Activated B cell treated with CpG ODN at 0.5 μM for 24 hours (primary cell): ENCODE data around the gene FHIP2A. TPM values are rescaled to one million over a fixed set of nuclear protein-coding genes. Genes with fewer than 3 reads are reported as not detected.
"Not testable (repeated sequence)": the region's sequence is repeated elsewhere in the genome, so short reads cannot be mapped to it uniquely, and the experiment has no call there.

Source experiments
- ATAC-seq: fragments of 200-7000 bp; cut with Tn5 transposase; one replicate; pipeline ENCODE4 v1.10.0; 2021; ENCODE audit warnings: low read depth, mild to moderate bottlenecking, moderate library complexity
- CTCF ChIA-PET: fragments of 350-600 bp; sonication (Branson Sonifier 250); formaldehyde crosslinking; loops from one replicate; lab custom pipeline; 2021; ENCODE audit warnings: antibody characterized with exemption; lab: Charles Lee
- POLR2A ChIA-PET: fragments of 350-600 bp; sonication (Branson Sonifier 250); formaldehyde crosslinking; loops from one replicate; lab custom pipeline; 2021; ENCODE audit warnings: antibody characterized with exemption; lab: Charles Lee
- DNase-seq: peaks from one replicate; pipeline ENCODE4 v3.0.0; 2022
- H3K27ac Mint-ChIP-seq: one replicate; pipeline ENCODE4 v1.8.0; 2020; ENCODE audit warnings: mixed read lengths
- H3K27me3 Mint-ChIP-seq: one replicate; pipeline ENCODE4 v1.8.0; 2021; ENCODE audit warnings: mixed read lengths
- H3K36me3 Mint-ChIP-seq: one replicate; pipeline ENCODE4 v1.8.0; 2021; ENCODE audit warnings: low read depth, mixed read lengths
- H3K4me1 Mint-ChIP-seq: one replicate; pipeline ENCODE4 v1.8.0; 2021; ENCODE audit warnings: mixed read lengths
- H3K4me3 Mint-ChIP-seq: one replicate; pipeline ENCODE4 v1.8.0; 2020; ENCODE audit warnings: mild to moderate bottlenecking, mixed read lengths
- H3K9me3 Mint-ChIP-seq: one replicate; pipeline ENCODE4 v1.8.0; 2020; ENCODE audit warnings: mixed read lengths
- intact Hi-C: fragments of 100-400 bp; cut with micrococcal nuclease; formaldehyde crosslinking; loops from one replicate; pipeline ENCODE4 v1.15.1; 2024
- total RNA-seq: library from RNA; stranded (reverse); gene quantifications from 2 replicates; pipeline ENCODE4 v1.2.3, GENCODE V29; 2022
- TF ChIP-seq, protein P1 (sequence below): fragments of 200-600 bp; IDR thresholded peaks from one replicate; pipeline ENCODE4 v1.8.0; 2022; ENCODE audit warnings: antibody characterized with exemption, mild to moderate bottlenecking

Gene FHIP2A, protein sequence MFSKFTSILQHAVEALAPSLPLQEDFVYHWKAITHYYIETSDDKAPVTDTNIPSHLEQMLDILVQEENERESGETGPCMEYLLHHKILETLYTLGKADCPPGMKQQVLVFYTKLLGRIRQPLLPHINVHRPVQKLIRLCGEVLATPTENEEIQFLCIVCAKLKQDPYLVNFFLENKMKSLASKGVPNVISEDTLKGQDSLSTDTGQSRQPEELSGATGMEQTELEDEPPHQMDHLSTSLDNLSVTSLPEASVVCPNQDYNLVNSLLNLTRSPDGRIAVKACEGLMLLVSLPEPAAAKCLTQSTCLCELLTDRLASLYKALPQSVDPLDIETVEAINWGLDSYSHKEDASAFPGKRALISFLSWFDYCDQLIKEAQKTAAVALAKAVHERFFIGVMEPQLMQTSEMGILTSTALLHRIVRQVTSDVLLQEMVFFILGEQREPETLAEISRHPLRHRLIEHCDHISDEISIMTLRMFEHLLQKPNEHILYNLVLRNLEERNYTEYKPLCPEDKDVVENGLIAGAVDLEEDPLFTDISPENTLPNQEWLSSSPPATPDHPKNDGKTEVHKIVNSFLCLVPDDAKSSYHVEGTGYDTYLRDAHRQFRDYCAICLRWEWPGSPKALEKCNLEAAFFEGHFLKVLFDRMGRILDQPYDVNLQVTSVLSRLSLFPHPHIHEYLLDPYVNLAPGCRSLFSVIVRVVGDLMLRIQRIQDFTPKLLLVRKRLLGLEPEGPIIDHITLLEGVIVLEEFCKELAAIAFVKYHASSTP
- 16.5 and 20.2 TPM in 2 replicates for total RNA-seq

DNA sequence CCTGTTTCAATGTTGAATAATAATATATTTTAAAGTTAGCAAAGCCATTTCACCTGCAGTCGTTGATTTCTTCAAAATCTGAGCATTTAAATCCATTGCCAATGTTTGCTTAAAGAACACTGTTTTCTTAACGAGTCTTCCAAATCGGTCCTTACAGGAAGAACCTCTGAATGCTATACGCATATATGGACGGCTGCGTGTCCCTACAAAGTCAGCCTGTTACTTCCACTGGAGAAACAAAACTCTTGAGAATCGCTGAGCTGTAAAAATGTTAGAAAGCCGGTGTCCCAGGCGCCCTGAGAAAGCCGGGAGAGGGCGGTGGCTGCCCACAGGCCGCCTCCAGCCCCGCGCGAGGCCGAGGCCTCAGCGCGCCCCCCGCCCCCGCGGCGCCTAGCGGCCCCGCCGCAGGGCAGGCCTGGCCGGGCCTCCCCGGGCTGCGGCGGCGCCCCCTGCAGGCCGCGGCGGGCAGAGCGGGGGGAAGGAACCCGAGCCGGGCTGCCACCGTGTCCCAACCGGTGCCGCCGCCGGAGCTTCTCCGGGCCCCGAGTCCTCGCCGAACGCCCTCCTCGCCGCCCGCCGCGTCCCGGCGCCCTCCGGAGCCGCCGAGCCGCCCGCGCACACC lies at the start of gene FHIP2A:
TSS of gene FHIP2A (plus strand) at position 488 of the 622 bp plus-strand sequence. CDS start 299 bp downstream, outside the sequence.
- peak within 1 kb of the TSS; percentile 91 for H3K4me3 Mint-ChIP-seq
- no peaks in the 10 kb centered on the region for H3K9me3 Mint-ChIP-seq
- POLR2A ChIA-PET: interaction anchor here (0.6 to 1.8 kb wide), 7 partner anchors 9 to 1142 kb away, joined by 3 to 10 read pairs (median 5); partner anchors contain the start of genes CASP7 and TRUB1

DNA sequence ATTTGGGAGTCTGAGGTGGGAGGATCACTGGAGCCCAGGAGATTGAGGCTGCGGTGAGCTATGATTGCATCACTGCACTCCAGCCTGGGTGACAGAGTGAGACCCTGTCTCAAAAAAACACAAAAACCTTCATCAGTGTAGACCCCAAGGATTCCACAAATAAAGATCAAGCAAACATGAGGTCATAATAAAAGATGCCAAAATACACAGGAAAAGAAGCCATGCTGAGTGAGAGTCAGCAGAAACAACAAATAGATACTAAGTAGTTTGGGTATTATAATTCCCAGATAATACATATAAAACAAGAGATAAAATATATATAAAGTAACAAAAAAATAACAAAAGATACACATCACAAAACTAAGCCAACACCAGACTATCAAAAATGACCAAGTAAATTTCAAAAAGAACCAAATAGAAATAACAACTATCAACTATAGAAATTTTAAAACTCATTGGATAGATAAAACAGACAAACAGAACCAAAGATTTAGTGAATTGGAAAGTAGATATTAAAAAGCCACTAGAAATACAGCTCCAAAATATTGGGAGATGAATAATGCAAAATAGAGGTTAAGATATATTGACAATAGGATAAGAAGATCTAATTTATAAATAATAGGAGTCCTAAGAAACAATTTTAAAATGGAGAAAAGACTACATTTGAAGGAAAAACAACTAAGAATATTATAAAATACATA lies 48.9 kb upstream of the FHIP2A start:
- Mint-ChIP-seq H3K27ac (no peak overlapping the region), H3K36me3 (no peaks in the 10 kb centered on the region), H3K4me1 (peaks cover 4% of the 10 kb centered on the region), H3K9me3 (no peaks in the 10 kb centered on the region), H3K27me3 (peaks cover 11% of the 10 kb centered on the region), H3K4me3 (no peak overlapping the region)
- CTCF ChIA-PET: no interaction called here
- no peak for DNase-seq
- POLR2A ChIA-PET: no interaction called here
- TF ChIP-seq, protein P1, sequence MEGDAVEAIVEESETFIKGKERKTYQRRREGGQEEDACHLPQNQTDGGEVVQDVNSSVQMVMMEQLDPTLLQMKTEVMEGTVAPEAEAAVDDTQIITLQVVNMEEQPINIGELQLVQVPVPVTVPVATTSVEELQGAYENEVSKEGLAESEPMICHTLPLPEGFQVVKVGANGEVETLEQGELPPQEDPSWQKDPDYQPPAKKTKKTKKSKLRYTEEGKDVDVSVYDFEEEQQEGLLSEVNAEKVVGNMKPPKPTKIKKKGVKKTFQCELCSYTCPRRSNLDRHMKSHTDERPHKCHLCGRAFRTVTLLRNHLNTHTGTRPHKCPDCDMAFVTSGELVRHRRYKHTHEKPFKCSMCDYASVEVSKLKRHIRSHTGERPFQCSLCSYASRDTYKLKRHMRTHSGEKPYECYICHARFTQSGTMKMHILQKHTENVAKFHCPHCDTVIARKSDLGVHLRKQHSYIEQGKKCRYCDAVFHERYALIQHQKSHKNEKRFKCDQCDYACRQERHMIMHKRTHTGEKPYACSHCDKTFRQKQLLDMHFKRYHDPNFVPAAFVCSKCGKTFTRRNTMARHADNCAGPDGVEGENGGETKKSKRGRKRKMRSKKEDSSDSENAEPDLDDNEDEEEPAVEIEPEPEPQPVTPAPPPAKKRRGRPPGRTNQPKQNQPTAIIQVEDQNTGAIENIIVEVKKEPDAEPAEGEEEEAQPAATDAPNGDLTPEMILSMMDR: no peak
- intact Hi-C loops: no loop called here
- ATAC-seq: no peak

More for the DNA sequence above, at the start of gene FHIP2A:
- peak within 1 kb of the TSS; percentile 90 for H3K27ac Mint-ChIP-seq
- TF ChIP-seq, protein P1: no peak
- CTCF ChIA-PET: interaction anchor here (0.7 to 2.4 kb wide), 18 partner anchors 9 to 517 kb away, joined by 3 to 11 read pairs (median 5); partner anchors contain the start of gene TRUB1
- peaks cover 27% of the 10 kb centered on the region for H3K4me1 Mint-ChIP-seq
- H3K36me3 Mint-ChIP-seq: peaks cover 7% of the 10 kb centered on the region
- peak; percentile 95 for DNase-seq
- intact Hi-C loops: loop anchor here (1.0 to 5.0 kb wide), 8 partner anchors 35 to 1143 kb away; partner anchors contain the start of genes CASP7, CCDC186, DCLRE1A and NHLRC2
- peak; percentile 93 for ATAC-seq
- H3K27me3 Mint-ChIP-seq: no peaks in the 10 kb centered on the region

DNA sequence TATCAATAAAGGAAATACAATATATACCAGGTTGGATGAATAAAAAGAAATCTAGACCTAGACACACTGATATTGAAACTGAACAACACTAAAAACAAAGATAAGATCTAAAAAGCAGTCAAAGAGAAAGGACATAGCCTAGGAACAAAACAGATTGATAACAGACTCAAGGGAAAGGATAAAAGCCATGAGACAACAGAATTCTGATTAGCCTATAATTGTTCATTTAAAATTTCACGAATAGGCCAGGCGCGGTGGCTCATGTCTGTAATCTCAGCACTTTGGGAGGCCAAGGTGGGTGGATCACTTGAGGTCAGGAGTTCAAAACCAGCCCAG lies 48.4 kb upstream of the FHIP2A start:
- Mint-ChIP-seq H3K9me3 (no peaks in the 10 kb centered on the region), H3K4me1 (peaks cover 4% of the 10 kb centered on the region), H3K27ac (no peak overlapping the region), H3K36me3 (no peaks in the 10 kb centered on the region), H3K27me3 (peaks cover 11% of the 10 kb centered on the region), H3K4me3 (no peak overlapping the region)
- TF ChIP-seq, protein P1: no peak
- POLR2A ChIA-PET: no interaction called here
- CTCF ChIA-PET: no interaction called here
- ATAC-seq (no peak), DNase-seq (no peak)
- intact Hi-C loops: no loop called here

DNA sequence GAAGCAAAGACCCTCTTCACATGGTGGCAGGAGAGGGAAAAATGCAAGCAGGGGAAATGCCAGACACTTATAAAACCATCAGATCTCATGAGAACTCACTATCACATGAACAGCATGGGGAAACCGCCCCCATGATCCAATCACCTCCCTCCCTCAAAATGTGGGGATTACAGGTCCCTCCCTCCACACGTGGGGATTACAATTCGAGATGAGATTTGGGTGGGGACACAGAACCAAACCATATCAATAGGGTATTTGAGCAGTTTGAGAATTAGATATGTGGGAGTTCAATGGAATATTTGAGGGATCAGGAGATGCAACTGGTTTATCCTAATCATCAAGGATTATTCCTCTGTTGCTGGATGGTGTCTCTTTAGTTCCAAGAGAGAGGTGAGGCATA lies 46.5 kb upstream of the FHIP2A start:
- H3K27me3 Mint-ChIP-seq, H3K9me3 Mint-ChIP-seq, H3K27ac Mint-ChIP-seq, H3K4me1 Mint-ChIP-seq, CTCF ChIA-PET, POLR2A ChIA-PET, H3K4me3 Mint-ChIP-seq, intact Hi-C loops, H3K36me3 Mint-ChIP-seq, ATAC-seq, DNase-seq: not testable (repeated sequence)

DNA sequence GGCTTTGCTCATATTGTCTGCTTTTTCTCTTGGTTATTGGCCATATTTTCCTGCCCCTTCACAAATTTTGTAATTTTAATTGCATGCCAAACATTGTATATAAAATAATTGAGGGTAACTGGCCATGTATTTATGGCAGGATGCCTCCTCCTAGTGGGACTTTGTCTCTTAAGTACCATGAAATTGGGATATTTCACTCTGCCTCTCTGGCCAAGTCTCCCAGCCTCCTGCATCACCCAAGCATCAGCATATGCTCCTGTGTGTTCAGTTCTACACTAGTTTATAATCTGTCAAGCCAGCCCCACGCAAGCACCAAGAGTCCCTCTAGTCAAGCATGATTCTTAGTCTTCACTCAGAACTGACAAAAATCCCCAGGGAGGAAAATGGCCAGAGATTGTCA lies 44.2 kb upstream of the FHIP2A start:
- intact Hi-C loops: no loop called here
- TF ChIP-seq, protein P1: no peak

More for the DNA sequence above, 44.2 kb upstream of the FHIP2A start:
- no peak for ATAC-seq
- no peaks in the 10 kb centered on the region for H3K9me3 Mint-ChIP-seq
- H3K27me3 Mint-ChIP-seq: no peaks in the 10 kb centered on the region
- DNase-seq: no peak
- ChIA-PET CTCF (no interaction called here), POLR2A (no interaction called here)
- no peaks in the 10 kb centered on the region for H3K36me3 Mint-ChIP-seq
- H3K4me1 Mint-ChIP-seq: no peaks in the 10 kb centered on the region
- H3K27ac Mint-ChIP-seq: no peak overlapping the region
- no peak overlapping the region for H3K4me3 Mint-ChIP-seq
